CD4-positive, CD25-positive, alpha-beta regulatory T cell (primary cell): ENCODE results near the gene HHAT. TPM values are rescaled to one million over a fixed set of nuclear protein-coding genes. Genes with fewer than 3 reads are reported as not detected.

Experiments
- ATAC-seq, 2 donors: fragments of 150-1000 bp; cut with Tn5 transposase; one replicate each; pipeline ENCODE4 v1.10.0; 2021; ENCODE audit warnings: low read depth in 2 of 2, moderate number of reproducible peaks in 2 of 2, moderate library complexity in 1 of 2
- DNase-seq, 3 donors: peaks; one replicate each; pipeline versions ENCODE4 v3.0.0 to v3.0.0-alpha.2; 2012 to 2022; ENCODE audit warnings: mixed read lengths in 1 of 3
- H3K27ac ChIP-seq: one replicate; pipeline ENCODE4 v1.7.0; 2013; ENCODE audit warnings: mild to moderate bottlenecking, low read length; ENCODE audit not compliant: insufficient read depth, poor library complexity, severe bottlenecking
- H3K27me3 ChIP-seq: one replicate; pipeline ENCODE4 v1.7.0; 2013; ENCODE audit warnings: low read length; ENCODE audit not compliant: control insufficient read depth, insufficient read depth
- H3K36me3 ChIP-seq: one replicate; pipeline ENCODE4 v1.7.0; 2013; ENCODE audit warnings: mild to moderate bottlenecking, low read length, moderate library complexity; ENCODE audit not compliant: control insufficient read depth, insufficient read depth
- H3K4me1 ChIP-seq: 2 replicates; pipeline ENCODE4 v1.7.0; 2013; ENCODE audit warnings: mild to moderate bottlenecking, low read length; ENCODE audit not compliant: insufficient read depth, control insufficient read depth, poor library complexity, severe bottlenecking
- H3K4me3 ChIP-seq: one replicate; pipeline ENCODE4 v1.7.0; 2013; ENCODE audit warnings: low read depth, mild to moderate bottlenecking, low read length, moderate library complexity
- H3K9me3 ChIP-seq, 2 experiments: 1 replicate in 1 of 2; 2 replicates in 1 of 2; pipeline ENCODE4 v1.7.0; 2013; ENCODE audit warnings: low read length in 2 of 2, mild to moderate bottlenecking in 1 of 2, moderate library complexity in 1 of 2; ENCODE audit not compliant: control insufficient read depth in 2 of 2
- H3K27ac Mint-ChIP-seq, 3 donors: one replicate each; pipeline ENCODE4 v1.8.0; 2020 to 2022; ENCODE audit warnings: mild to moderate bottlenecking in 3 of 3, mixed read lengths in 3 of 3, moderate library complexity in 2 of 3
- H3K27me3 Mint-ChIP-seq: one replicate; pipeline ENCODE4 v1.8.0; 2022; ENCODE audit warnings: mild to moderate bottlenecking, mixed read lengths
- H3K36me3 Mint-ChIP-seq: one replicate; pipeline ENCODE4 v1.8.0; 2020; ENCODE audit warnings: mixed read lengths
- H3K4me1 Mint-ChIP-seq, 4 donors: one replicate each; pipeline ENCODE4 v1.8.0; 2020 to 2022; ENCODE audit warnings: mixed read lengths in 4 of 4, mild to moderate bottlenecking in 1 of 4
- H3K4me3 Mint-ChIP-seq, 4 donors: one replicate each; pipeline ENCODE4 v1.8.0; 2020 to 2022; ENCODE audit warnings: mild to moderate bottlenecking in 4 of 4, mixed read lengths in 4 of 4, moderate library complexity in 3 of 4
- H3K9me3 Mint-ChIP-seq, 7 donors: one replicate each; pipeline ENCODE4 v1.8.0; 2020 to 2022; ENCODE audit warnings: mixed read lengths in 7 of 7, mild to moderate bottlenecking in 3 of 7, moderate library complexity in 2 of 7
- polyA plus RNA-seq, 4 donors: library from polyadenylated mRNA; unstranded; fragments of 300-500 nt; fragmentation: Illumina TruSeq; gene quantifications; one replicate each; pipeline ENCODE4 v1.2.3, GENCODE V29; 2021
- total RNA-seq: library from RNA; stranded (reverse); gene quantifications from one replicate; pipeline ENCODE4 v1.2.3, GENCODE V29; 2022

HHAT gene
- total and polyA plus RNA-seq, 5 donors from 2014 or later, result 1.4 to 6.0 (median 2.0) TPM

DNA sequence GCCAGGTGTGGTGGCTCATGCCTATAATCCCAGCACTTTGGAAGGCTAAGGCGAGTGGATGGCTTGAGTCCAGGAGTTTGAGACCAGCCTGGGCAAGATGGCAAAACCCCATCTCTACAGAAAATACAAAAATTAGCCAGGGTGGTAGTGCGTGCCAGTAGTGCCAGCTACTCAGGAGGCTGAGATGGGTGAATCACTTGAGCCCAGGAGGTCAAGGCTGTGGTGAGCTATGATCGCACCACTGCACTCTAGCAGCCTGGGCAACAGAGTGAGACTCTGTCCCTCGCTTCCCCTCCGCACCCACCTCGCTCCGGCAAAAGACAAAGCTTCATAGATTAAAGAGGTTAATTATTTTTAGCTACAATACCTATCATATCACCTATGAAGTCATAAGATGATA lies 100.0 kb downstream of the HHAT start:
- DNase-seq (no peak), ATAC-seq (no peak)
- Mint-ChIP-seq H3K36me3 (no peaks in the 10 kb centered on the region), H3K4me3 (no peak overlapping the region), H3K9me3 (peaks cover 0 to 8% (median 0%) of the 10 kb centered on the region in 7 donors), H3K27me3 (peaks cover 8% of the 10 kb centered on the region), H3K4me1 (no peaks in the 10 kb centered on the region), H3K27ac (no peak overlapping the region)
- Histone ChIP-seq H3K4me3 (no peak overlapping the region), H3K27ac (no peak overlapping the region), H3K9me3 (no peaks in the 10 kb centered on the region), H3K27me3 (peaks cover 3% of the 10 kb centered on the region), H3K4me1 (no peaks in the 10 kb centered on the region), H3K36me3 (no peaks in the 10 kb centered on the region)

DNA sequence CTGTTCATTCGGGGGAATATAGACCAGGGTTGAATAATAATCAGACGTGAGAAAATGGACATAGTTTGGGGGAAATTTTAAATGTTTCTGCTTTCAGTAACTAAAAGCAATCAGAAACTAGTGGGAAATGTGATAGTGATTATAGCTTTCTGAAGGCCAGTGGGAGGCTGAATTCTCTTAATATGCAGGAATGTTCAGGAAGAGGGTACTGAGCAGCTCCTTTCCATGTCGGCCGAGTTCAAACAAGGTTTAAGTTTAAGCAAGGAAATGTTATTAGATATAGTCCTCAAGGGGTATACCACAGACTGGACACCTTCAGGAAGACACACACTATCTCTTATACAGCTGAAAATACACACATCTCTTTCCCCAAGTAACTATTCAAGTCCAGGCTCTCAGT lies 105.5 kb downstream of the HHAT start:
- H3K9me3 Mint-ChIP-seq, result peaks cover 0 to under 1% (median 0%) of the 10 kb centered on the region in 7 donors
- ATAC-seq (no peak), DNase-seq (no peak)
- H3K36me3 Mint-ChIP-seq, result no peaks in the 10 kb centered on the region
- Histone ChIP-seq H3K9me3 (no peaks in the 10 kb centered on the region), H3K27me3 (no peaks in the 10 kb centered on the region), H3K4me3 (no peak overlapping the region), H3K36me3 (no peaks in the 10 kb centered on the region), H3K27ac (no peak overlapping the region), H3K4me1 (no peaks in the 10 kb centered on the region)
- H3K27ac Mint-ChIP-seq, result no peak overlapping the region
- H3K4me1 Mint-ChIP-seq, result no peaks in the 10 kb centered on the region
- H3K4me3 Mint-ChIP-seq, result no peak overlapping the region
- peaks cover 5% of the 10 kb centered on the region for H3K27me3 Mint-ChIP-seq

DNA sequence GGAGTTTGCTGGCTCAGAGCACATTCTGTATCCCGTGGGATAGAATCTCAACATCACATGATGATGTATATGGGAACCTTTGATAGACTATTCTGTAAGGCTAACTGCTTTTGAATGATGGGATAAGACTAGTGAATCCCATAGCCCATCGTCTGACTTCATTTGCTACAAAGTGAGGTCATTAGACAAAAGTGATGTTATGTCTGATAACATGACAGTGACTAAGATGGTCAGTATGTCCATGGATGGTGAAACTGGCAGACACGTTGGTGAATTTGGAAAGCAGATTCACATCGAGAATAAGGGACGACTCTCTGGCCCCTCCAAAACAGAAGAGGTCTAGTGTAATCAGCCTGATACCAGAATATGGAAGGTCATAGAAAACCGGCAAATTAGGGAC lies 108.4 kb downstream of the HHAT start:
- H3K27ac ChIP-seq, result no peak overlapping the region
- Mint-ChIP-seq H3K9me3 (peaks cover 0 to 2% (median 0%) of the 10 kb centered on the region in 7 donors), H3K27me3 (peaks cover 5% of the 10 kb centered on the region), H3K4me3 (no peak overlapping the region), H3K4me1 (no peaks in the 10 kb centered on the region), H3K36me3 (no peaks in the 10 kb centered on the region), H3K27ac (no peak overlapping the region)
- H3K4me1 ChIP-seq, result no peaks in the 10 kb centered on the region
- H3K4me3 ChIP-seq, result no peak overlapping the region
- no peaks in the 10 kb centered on the region for H3K36me3 ChIP-seq
- H3K9me3 ChIP-seq, result no peaks in the 10 kb centered on the region
- ATAC-seq (no peak), DNase-seq (no peak)
- H3K27me3 ChIP-seq, result no peaks in the 10 kb centered on the region

DNA sequence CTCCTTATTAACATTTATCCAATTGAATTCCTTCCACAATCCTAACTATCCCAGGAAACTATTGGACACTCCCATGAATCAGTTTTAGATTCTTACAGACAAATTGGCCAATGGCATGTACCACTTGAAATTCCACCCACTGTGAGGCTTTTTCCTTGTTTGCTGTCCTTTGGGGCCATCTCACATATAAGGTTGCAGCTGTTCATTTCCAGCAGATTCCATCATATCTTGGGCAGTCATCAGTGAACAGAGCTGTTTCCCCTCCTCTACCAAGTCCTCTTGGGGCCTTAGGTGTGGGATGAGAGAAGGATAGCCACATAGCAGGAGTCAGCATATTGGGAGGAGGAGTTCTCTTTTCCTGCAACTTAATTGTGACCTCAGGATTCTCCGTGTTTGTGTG lies 109.1 kb downstream of the HHAT start:
- no peak for DNase-seq
- no peak overlapping the region for H3K4me3 ChIP-seq
- Mint-ChIP-seq H3K27me3 (no peaks in the 10 kb centered on the region), H3K27ac (no peak overlapping the region), H3K4me1 (no peaks in the 10 kb centered on the region), H3K4me3 (no peak overlapping the region), H3K36me3 (no peaks in the 10 kb centered on the region), H3K9me3 (peaks cover 0 to 2% (median 0%) of the 10 kb centered on the region in 7 donors)
- H3K36me3 ChIP-seq, result no peaks in the 10 kb centered on the region
- no peaks in the 10 kb centered on the region for H3K9me3 ChIP-seq
- H3K27me3 ChIP-seq, result no peaks in the 10 kb centered on the region
- H3K4me1 ChIP-seq, result no peaks in the 10 kb centered on the region
- no peak overlapping the region for H3K27ac ChIP-seq
- no peak for ATAC-seq

DNA sequence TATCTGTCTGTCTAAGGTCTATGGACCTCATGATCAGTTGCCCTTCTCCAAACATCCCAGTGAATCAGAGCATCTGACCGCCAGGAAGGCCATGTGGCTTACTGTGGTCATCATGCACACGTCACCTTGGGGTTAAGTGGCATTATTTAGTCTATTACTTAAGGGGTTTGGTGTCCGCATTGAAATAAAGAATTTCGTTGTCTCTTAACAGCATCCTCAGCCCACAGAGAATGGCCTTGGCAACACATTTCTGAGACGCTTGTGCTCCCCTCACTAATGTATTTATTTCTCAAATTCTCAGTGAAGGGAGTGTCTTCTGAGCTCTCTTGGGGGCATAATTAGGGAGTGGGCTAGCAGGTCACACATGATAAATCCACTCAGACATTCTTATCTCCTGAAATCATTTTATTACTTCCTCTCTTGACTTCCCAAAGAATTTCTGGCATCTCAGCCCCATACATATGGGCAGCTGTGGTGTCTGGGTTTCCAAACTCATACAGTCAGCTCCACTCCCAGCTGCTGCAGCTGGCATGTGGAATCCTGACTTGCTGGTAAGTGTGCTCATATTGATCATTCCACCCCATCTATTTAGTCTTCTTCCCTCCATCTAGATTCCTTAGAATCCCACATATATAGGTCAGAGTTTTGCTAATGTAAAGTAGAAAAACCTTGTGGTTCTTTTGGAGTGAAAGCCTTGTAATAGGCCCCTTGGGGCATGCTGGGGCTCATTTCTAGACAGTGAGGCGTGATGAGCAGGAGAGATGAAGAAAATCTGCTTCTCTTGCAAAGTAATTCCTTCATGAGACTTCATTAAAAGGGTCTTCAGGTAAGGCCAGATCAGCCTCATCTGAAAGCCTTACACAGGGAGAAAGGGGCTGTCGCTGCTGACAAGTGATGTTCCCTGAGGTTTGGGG lies 110.5 kb downstream of the HHAT start:
- no peak overlapping the region for H3K27ac ChIP-seq

DNA sequence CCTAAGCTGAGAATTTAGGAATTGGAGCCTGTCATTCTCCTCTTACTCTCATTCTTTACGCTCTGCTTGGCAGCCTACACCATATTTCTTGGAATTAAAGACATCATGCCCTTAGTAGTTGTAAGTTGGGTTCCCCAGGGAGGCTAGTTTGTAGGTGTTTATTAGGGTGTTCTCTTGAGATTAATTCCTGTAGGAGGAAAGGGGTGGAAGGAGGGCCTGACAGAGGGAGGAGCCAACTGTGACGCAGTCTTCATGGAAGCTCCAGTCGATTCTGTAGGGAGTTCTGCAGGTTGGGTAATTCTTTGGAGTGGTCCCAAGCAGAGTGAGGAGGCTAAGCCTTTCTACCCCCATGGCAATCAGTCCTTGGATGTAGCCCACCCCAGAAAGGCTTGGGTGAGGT lies 111.4 kb downstream of the HHAT start:
- H3K9me3 Mint-ChIP-seq, result peaks cover 0 to 2% (median 0%) of the 10 kb centered on the region in 7 donors

More for the DNA sequence above, 110.5 kb downstream of the HHAT start:
- Mint-ChIP-seq H3K27me3 (no peaks in the 10 kb centered on the region), H3K27ac (no peak overlapping the region), H3K4me3 (no peak overlapping the region), H3K4me1 (no peaks in the 10 kb centered on the region), H3K36me3 (no peaks in the 10 kb centered on the region), H3K9me3 (peaks cover 0 to 2% (median 0%) of the 10 kb centered on the region in 7 donors)
- no peak overlapping the region for H3K4me3 ChIP-seq
- DNase-seq (no peak), ATAC-seq (no peak)
- no peaks in the 10 kb centered on the region for H3K9me3 ChIP-seq
- no peaks in the 10 kb centered on the region for H3K4me1 ChIP-seq
- H3K36me3 ChIP-seq, result no peaks in the 10 kb centered on the region
- no peaks in the 10 kb centered on the region for H3K27me3 ChIP-seq

DNA sequence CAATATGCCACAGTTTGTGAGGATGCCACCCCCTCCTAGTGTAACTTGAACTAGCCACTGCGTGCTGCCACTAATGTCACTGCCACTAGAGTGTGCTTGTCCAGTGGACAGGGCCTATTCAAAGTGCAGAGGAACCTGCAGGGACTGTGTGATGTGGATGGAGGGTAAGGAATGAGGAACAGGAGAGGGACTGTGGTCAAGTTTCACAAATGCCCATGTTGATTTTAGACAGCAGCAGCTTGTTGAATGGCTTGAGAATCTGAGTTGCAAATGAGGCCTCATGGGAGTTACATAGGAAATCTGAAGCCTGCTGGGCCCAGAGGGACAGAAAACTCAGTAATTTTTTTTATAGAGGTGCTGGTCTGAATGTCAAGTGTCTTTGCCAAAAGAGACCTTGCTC lies 112.3 kb downstream of the HHAT start:
- Mint-ChIP-seq H3K27ac (no peak overlapping the region), H3K9me3 (peaks cover 0 to 2% (median 0%) of the 10 kb centered on the region in 7 donors), H3K4me3 (no peak overlapping the region), H3K4me1 (peaks cover 0 to 3% (median 2%) of the 10 kb centered on the region in 4 donors), H3K36me3 (no peaks in the 10 kb centered on the region), H3K27me3 (no peaks in the 10 kb centered on the region)
- Histone ChIP-seq H3K27ac (no peak overlapping the region), H3K36me3 (no peaks in the 10 kb centered on the region), H3K4me1 (no peaks in the 10 kb centered on the region), H3K27me3 (no peaks in the 10 kb centered on the region), H3K4me3 (no peak overlapping the region), H3K9me3 (no peaks in the 10 kb centered on the region)
- ATAC-seq, result no peak
- no peak for DNase-seq

More for the DNA sequence above, 111.4 kb downstream of the HHAT start:
- Histone ChIP-seq H3K36me3 (no peaks in the 10 kb centered on the region), H3K27ac (no peak overlapping the region), H3K4me1 (no peaks in the 10 kb centered on the region), H3K27me3 (no peaks in the 10 kb centered on the region), H3K9me3 (no peaks in the 10 kb centered on the region), H3K4me3 (no peak overlapping the region)
- Mint-ChIP-seq H3K4me3 (no peak overlapping the region), H3K4me1 (no peaks in the 10 kb centered on the region), H3K36me3 (no peaks in the 10 kb centered on the region), H3K27ac (no peak overlapping the region), H3K27me3 (no peaks in the 10 kb centered on the region)
- DNase-seq (no peak), ATAC-seq (no peak)

DNA sequence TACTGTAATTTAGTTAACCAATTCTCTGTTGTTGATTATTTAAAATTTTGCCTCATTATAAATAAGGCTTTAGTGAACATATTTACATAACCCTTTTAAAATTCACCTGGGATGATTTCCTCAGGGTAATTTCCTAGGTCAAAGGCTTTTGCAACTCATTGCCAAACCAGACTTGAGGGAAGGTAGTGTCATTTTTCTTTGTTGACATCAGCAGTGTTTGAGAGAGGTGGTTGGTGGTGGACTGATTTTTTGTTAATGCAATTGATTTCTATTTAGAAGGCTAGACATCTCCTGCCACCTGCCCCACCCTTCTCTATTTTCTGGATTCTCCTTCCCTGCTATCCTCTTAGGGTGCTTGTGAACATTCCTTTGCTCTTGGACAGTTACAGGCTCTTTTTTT lies 116.8 kb downstream of the HHAT start:
- no peak overlapping the region for H3K4me3 ChIP-seq
- no peak overlapping the region for H3K27ac Mint-ChIP-seq
- no peaks in the 10 kb centered on the region for H3K27me3 ChIP-seq
- peaks cover 0 to 2% (median 0%) of the 10 kb centered on the region in 7 donors for H3K9me3 Mint-ChIP-seq
- H3K36me3 Mint-ChIP-seq, result no peaks in the 10 kb centered on the region
- H3K27me3 Mint-ChIP-seq, result peaks cover 14% of the 10 kb centered on the region
- no peaks in the 10 kb centered on the region for H3K36me3 ChIP-seq
- DNase-seq (no peak), ATAC-seq (no peak)
- H3K27ac ChIP-seq, result no peak overlapping the region
- no peaks in the 10 kb centered on the region for H3K9me3 ChIP-seq
- H3K4me1 Mint-ChIP-seq, result peaks cover 8 to 11% (median 10%) of the 10 kb centered on the region in 4 donors
- no peaks in the 10 kb centered on the region for H3K4me1 ChIP-seq
- no peak overlapping the region for H3K4me3 Mint-ChIP-seq
